Measurements from ENCODE around the gene STAM2.
"Not testable (repeated sequence)": the region's sequence is repeated elsewhere in the genome, so short reads cannot be mapped to it uniquely, and the experiment has no call there.

The STAM2 gene

GRCh38 chr2:152171718-152172117 is 3.8 kb downstream of the STAM2 start:
- DNase-seq, result no peak

DNA sequence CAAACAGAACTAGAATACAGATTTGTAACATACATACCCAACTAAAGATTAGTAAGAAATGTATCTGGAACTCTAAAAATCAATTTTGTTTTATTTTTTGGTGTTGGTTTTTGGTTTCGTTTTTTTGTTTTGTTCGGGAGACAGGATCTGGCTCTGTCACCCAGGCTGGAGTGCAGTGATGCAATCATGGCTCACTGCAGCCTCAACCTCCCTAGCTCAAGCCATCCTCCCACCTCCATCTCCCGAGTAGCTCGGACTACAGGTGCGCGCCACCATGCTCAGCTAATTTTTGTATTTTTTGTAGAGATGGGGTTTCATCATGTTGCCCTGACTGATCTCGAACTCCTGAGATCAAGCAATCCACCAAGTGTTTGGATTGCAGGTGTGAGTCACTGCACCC is 6.4 kb downstream of the STAM2 start:
- not testable (repeated sequence) for DNase-seq

DNA sequence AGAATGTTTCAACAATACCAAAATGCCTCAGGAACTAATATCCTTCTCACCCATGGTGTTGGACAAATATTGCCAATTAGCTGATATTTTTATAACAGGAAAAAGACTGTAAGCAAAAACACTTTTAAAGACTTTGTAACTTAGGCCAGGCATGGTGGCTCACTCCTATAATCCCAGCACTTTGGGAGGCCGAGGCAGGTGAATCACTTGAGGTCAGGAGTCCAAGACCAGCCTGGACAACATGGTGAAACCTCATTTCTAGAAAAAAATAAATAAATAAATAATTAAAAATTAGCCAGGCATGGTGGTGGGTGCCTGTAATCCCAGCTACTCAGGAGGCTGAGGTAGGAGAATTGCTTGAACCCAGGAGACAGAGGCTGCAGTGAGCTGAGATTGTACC is 8.1 kb downstream of the STAM2 start:
- not testable (repeated sequence) for DNase-seq

DNA sequence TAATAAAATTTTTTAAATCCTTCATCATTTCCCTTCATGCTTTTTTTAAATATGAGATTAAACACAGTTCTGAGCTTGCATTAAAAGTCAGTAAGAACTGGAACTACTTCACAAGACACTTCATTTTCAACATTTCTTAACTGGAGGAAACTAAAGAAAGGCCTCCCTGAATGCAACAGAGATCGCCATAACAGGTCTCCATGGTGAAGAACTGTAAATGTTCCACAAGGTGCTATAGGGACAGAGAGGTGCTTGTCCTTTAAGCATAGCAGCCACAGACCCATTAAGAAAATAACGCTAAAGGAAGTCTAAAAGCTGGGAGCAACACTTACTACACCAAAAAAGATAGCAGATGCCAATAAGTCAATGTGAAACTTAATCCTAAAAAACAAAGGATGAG is 8.5 kb downstream of the STAM2 start:
- DNase-seq, result no peak

- no peak for DNase-seq
Observed at GRCh38 chr2:152166633-152167032, 8.9 kb downstream of the STAM2 start.

- no peak for DNase-seq
Observed at GRCh38 chr2:152165780-152166179, 9.8 kb downstream of the STAM2 start.

DNA sequence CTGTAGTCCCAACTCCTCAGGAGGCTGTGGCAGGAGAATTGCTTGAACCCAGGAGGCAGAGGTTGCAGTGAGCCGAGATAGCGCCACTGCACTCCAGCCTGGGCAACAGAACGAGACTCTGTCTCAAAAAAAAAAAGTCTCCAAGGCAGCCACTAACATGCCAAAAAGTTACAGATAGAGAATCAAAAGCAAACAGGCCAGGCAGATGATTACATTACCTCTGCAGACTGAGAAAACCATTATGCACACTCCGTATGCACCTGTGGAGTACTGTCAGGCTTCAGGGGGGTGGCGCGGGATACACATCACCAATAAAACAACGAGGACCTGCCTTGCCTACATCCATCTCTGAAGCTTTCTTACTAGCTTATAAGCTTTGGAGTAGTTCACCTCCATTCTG is 10.3 kb downstream of the STAM2 start:
- no peak for DNase-seq

DNA sequence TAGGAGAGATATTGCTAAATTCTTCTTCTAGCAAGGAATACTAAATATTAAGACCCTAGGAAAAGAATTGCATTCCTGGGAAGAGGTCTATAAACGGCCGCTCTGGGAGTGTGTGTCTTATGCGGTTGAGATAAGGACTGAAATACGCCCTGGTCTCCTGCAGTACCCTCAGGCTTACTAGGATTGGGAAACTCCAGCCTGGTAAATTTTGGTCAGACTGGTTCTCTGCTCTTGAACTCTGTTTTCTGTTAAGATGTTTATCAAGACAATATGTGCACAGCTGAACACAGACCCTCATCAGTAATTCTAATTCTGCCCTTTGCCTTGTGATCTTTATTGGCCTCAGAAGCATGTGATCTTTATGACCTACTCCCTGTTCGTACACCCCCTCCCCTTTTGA is 11.9 kb downstream of the STAM2 start:
- not testable (repeated sequence) for DNase-seq

DNA sequence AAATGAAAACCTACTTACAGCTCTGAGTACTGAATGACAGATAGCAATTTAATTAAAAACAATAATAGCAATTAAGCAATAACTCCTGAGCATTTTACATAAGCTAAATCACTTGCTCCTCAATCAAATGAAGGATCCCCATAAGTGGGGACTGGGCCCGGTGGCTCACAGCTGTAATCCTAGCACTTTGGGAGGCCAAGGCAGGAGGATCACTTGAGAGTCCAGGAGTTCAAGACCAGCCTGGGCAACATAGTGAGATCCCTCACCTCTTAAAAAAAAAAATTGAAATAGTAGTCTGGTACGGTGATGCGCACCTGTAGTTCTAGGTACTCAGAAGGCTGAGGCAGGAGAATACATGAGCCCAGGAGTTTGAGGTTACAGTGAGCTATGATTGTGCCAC is 13.4 kb downstream of the STAM2 start:
- DNase-seq, result no peak

DNA sequence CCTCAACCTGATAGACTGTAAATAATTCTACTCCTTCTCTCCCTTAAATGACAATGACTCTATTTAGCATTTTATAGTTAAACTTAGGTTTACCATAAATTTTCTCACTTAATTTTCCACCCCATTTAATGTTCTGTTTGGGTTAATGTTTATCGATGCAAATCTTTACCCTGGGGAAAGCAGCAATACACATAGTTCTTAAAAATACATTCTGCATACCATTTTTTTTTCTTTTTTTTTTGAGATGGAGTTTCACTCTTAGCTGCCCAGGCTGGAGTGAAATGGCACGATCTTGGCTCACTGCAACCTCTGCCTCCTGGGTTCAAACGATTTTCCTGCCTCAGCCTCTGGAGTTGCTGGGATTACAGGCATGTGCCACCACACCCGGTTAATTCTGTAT is 14.0 kb downstream of the STAM2 start:
- DNase-seq, result no peak

DNA sequence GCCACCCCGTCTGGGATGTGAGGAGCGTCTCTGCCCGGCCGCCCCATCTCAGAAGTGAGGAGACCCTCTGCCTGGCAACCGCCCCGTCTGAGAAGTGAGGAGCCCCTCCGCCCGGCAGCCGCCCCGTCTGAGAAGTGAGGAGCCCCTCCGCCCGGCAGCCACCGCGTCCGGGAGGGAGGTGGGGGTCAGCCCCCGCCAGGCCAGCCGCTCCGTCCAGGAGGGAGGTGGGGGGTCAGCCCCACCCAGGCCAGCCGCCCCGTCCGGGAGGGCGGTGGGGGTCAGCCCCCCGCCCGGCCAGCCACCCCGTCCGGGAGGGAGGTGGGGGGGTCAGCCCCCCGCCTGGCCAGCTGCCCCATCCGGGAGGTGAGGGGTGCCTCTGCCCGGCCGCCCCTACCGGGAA is 15.2 kb downstream of the STAM2 start:
- not testable (repeated sequence) for DNase-seq

GRCh38 chr2:152157253-152157652 is 18.3 kb downstream of the STAM2 start:
- no peak for DNase-seq

DNA sequence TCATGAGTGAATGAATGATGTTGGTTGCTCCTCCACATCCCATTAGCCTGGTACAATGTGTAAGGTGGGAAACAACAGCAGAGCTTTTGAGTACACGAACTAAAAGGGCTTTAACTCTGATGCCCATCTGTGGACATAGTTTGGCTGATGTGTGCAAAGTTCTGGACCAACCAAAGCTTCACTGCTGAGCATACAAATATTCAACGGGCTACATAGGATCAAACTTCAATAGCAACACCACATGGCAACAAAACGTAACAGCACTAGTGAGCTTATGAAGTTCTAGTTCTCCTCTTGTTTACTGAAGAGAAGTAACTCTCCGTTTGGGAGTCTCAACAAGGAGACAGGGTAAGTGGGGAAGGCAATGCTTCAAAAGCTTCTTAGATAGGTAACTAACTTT is 20.4 kb downstream of the STAM2 start:
- no peak for DNase-seq

DNA sequence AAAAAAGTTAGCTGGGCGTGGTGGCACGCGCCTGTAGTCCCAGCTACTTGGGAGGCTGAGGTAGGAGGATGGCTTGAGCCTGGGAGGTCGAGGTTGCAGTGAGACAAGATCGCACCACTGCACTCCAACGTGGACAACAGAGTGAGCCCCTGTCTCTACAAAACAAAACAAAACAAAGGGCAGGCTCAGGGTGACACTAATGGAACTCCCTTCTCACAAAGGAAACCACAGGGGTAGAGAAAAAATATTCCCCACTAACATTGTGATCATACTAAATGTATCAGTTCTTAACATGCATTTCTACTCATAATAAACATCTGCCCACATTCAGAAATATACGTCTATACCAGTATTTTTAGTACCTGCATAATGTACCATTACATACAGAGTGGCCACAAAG is 21.1 kb downstream of the STAM2 start:
- no peak for DNase-seq

GRCh38 chr2:152134488-152135280 is 40.9 kb downstream of the STAM2 start:
- peak; percentile 59 for DNase-seq

GRCh38 chr2:152132306-152132705 is 43.3 kb downstream of the STAM2 start:
- no peak for DNase-seq

GRCh38 chr2:152127628-152128027 is 47.9 kb downstream of the STAM2 start:
- DNase-seq, result no peak

DNA sequence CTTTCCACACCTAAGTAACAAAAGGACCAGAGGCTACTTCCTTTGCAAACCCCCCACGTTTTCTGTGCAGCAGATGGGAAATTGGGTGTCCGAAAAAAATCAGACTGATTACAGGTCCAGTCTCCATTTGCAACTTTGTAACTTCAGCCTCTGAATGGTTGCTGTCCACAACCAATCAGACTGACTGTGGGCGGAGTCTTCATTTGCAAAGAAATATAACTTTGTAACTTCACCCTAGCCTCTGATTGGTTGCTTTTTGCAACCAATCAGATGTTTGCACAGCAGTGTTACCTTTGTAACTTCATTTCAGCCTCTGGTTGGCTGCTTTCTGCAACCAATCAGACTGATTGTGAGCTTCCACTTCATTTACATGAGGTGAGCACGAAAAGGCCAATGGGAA is 48.9 kb downstream of the STAM2 start:
- DNase-seq, result no peak

DNA sequence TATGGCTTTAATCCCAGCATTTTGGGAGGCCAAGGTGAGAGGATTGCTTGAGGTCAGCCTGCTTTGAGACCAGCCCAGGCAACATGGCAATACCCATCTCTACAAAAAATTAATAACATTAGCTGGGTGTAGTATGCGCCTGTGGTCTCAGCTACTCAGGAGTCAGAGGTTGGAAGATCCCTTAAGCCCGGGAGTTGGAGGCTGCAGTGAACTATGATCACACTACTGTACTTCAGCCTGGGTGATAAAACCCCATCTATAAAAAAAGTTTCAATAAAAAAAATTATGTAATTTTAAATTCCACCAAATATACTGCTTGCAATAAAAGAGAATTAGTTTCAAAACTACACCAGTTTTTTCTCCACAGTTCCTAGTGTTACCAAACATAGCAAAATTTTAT is 53.4 kb downstream of the STAM2 start:
- no peak for DNase-seq

DNA sequence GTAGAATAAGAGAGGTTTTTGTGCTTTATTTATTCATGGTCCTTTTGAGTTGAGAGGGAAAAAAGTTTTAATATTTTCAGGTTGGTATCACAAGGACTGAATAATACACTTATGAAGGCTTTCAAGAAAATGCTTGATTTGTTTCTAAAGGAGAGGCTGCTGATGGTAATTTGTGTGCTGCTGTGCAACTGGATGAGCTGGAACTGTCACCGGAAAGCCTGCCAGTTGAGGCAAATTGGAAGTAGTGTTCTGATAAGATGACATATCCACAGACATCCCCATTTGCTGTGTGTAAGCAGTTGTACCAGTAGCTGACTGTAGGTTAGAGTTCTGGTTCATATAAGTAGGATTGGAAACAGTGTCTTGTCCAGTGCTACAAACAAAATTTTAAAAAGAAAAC is 55.1 kb downstream of the STAM2 start:
- no peak for DNase-seq

DNA sequence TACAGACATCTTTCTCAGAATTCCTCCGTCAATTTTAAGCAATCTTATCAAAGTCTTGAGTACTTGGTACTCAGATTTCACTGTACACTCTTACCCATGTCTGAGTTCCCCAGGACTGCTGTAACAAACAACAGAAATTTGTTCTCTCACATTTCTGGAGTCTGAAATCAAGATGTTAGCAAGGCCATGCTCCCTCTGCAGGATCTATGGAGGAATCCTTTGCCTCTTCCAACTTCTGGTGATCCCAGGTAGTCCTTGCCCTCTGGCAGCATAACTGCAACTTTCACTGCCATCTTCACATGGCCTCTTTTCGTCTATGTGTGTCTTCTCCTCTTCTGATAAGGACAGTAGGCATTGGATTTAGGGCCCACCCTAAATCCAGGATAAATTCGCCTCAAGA is 59.6 kb downstream of the STAM2 start:
- DNase-seq, result no peak

- no peak for DNase-seq
Observed at GRCh38 chr2:152114366-152114765, 61.2 kb downstream of the STAM2 start.

DNA sequence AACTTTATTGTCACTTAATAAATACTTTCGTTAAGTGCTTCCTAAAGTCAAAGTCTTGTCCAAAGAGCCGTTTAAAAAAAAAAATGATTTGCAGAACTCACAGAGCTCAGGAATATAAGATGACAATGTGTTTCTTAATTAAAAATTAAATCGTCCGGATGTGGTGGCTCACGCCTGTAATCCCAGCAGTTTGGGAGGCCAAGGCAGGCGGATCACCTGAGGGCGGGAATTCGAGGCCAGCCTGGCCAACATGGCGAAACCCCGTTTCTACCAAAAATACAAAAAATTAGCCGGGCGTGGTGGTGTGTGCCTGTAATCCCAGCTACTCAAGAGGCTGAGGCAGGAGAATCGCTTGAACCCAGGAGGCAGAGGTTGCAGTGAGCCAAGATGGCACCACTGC is 68.4 kb downstream of the STAM2 start:
- not testable (repeated sequence) for DNase-seq

GRCh38 chr2:152106464-152106863 is 69.1 kb downstream of the STAM2 start:
- DNase-seq, result no peak

DNA sequence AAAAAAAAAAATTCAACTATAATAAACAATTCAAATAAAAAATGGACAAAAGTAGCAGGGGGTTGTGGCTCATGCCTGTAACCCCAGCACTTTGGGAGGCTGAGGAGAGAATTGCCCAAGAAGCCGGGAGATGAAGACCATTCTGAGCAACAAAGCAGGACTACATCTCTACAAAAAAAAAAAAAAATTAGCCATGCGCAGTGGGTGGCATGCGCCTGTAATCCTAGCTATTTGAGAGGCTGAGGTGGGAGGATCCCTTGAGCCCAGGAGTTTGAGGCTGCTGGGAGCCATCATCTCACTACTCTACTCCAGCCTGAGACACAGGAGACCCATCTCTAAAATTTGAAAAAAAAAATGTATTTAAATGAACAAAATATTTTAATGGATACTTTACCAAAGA is 72.3 kb downstream of the STAM2 start:
- no peak for DNase-seq
